AG04450 (cell line): ENCODE data around the gene DNMBP. TPM values are rescaled to one million over a fixed set of nuclear protein-coding genes. Genes with fewer than 3 reads are reported as not detected.
"Not testable (repeated sequence)": the region's sequence is repeated elsewhere in the genome, so short reads cannot be mapped to it uniquely, and the experiment has no call there.

ENCODE experiments used
- CTCF ChIA-PET: fragments of 300-600, 350-600 bp; formaldehyde crosslinking; extraction: SDS; loops from one replicate; lab custom pipeline; 2022; ENCODE audit warnings: antibody characterized with exemption, inconsistent platforms; lab: Charles Lee
- POLR2A ChIA-PET: fragments of 350-600 bp; formaldehyde crosslinking; extraction: SDS; loops from one replicate; lab custom pipeline; 2021; ENCODE audit warnings: antibody characterized with exemption, inconsistent platforms; lab: Yijun Ruan, JAX
- DNase-seq: peaks from one replicate; pipeline ENCODE4 v3.0.0-alpha.2; 2011; ENCODE audit warnings: low read depth, low spot score
- H3K27ac ChIP-seq: one replicate; pipeline ENCODE4 v1.5.1; 2012; ENCODE audit warnings: low read depth, low read length, control low read depth
- H3K27me3 ChIP-seq: one replicate; pipeline ENCODE4 v1.6.0; 2012; ENCODE audit warnings: low read length; ENCODE audit not compliant: control insufficient read depth, insufficient read depth
- H3K4me3 ChIP-seq: 2 replicates; pipeline ENCODE4 v1.5.1; 2011; ENCODE audit warnings: mild to moderate bottlenecking, low read depth, low read length, control low read depth
- H3K9me3 ChIP-seq: 2 replicates; pipeline ENCODE4 v1.5.1; 2012; ENCODE audit warnings: low read length; ENCODE audit not compliant: control insufficient read depth, insufficient read depth
- CTCF ChIP-seq: IDR thresholded peaks from 2 replicates; pipeline ENCODE4 v1.5.1; 2011; ENCODE audit warnings: low read depth, low read length, control low read depth, inconsistent platforms
- polyA plus RNA-seq: library from polyadenylated mRNA; depleted of rRNA; stranded (reverse); fragments of >200 nt; gene quantifications from 2 replicates; pipeline ENCODE4 v1.2.3, GENCODE V29; 2011

DNMBP gene
- polyA plus RNA-seq, 1 experiment, result 18.2 TPM

DNA sequence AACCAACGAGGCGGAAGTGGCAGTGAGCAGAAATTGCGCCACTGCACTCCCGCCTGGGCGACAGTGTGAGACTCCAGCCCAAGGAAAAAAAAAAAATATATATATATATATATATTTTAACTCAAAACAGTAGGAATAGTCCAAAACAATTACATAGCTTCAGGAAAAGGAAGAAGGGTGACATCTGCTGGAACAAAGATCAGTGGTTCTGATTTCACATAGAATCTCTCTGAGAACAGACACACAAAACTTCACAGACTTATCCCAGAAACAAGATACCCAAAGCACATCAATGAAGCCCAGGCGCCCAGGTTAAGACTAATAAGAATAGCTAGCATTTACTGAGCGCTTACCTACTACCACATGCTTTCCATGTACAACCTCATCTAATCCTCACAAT, 45.0 kb downstream of the DNMBP start:
- peak; percentile 29 for TF ChIP-seq CTCF
- CTCF ChIA-PET, result interaction anchor here (0.7 to 3.9 kb wide), 12 partner anchors 9 to 120 kb away, joined by 3 to 51 read pairs (median 6); partner anchors contain the start of gene DNMBP
- H3K27ac ChIP-seq, result no peak overlapping the region

GRCh38 chr10:99963467-99964165, 46.1 kb downstream of the DNMBP start:
- POLR2A ChIA-PET, result interaction anchor here (0.7 kb wide), 1 partner anchor 243 kb away, joined by 4 read pairs; no protein-coding TSS in a partner anchor
- not testable (repeated sequence) for H3K27me3 ChIP-seq, H3K4me3 ChIP-seq, DNase-seq, H3K27ac ChIP-seq, H3K9me3 ChIP-seq
- CTCF ChIA-PET, result interaction anchor here (0.7 kb wide), 1 partner anchor 344 kb away, joined by 4 read pairs; no protein-coding TSS in a partner anchor

More for the DNA sequence above, 45.0 kb downstream of the DNMBP start:
- POLR2A ChIA-PET, result interaction anchor here (0.6 to 0.7 kb wide), 2 partner anchors 45 to 119 kb away, joined by 3 to 4 read pairs; no protein-coding TSS in a partner anchor
- no peak for DNase-seq
- Histone ChIP-seq H3K4me3 (no peak overlapping the region), H3K27me3 (no peaks in the 10 kb centered on the region), H3K9me3 (no peaks in the 10 kb centered on the region)

DNA sequence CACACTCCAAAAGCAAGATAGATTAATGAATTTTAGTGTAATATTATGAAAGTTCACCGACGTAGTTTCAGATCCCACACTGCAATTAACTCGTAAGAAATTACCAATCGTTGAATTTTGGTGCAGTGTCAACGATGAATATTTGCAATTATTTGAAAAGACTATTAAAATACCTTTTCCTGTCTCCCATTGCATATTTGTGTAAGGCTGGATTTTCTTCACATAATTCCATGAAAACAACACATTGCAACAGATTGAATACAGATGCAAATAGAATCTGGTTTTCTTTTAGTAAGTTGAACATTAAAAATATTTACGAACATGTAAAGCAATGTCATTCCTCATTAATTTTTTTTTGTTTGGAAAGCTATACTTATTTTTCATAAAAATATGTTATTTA, 50.9 kb downstream of the DNMBP start:
- POLR2A ChIA-PET, result no interaction called here
- no peak overlapping the region for H3K27ac ChIP-seq
- CTCF ChIA-PET, result interaction anchor here (0.9 to 1.5 kb wide), 3 partner anchors 47 to 113 kb away, joined by 3 to 4 read pairs (median 4); no protein-coding TSS in a partner anchor
- H3K4me3 ChIP-seq, result no peak overlapping the region
- H3K27me3 ChIP-seq, result no peaks in the 10 kb centered on the region
- TF ChIP-seq CTCF, result no peak
- DNase-seq, result no peak
- no peaks in the 10 kb centered on the region for H3K9me3 ChIP-seq

DNA sequence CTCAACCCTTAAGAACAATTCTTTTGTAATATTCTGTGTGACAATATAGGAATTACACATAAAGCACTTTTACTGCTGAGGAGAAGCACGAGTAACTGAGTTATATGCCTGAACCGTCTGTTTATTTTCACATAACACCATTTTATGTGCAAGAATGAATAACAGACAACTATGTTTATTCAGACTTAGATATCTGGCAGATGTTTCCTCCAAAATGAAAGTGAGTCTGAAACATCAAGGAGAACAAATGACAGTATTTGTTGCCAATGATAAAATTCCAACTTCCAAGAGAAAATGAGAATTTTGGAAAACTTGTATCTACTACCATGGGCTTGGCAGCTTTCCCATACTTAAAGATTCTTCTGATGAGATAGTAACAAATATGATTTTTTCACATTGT, 51.4 kb downstream of the DNMBP start:
- Histone ChIP-seq H3K9me3 (no peaks in the 10 kb centered on the region), H3K4me3 (no peak overlapping the region), H3K27me3 (no peaks in the 10 kb centered on the region), H3K27ac (no peak overlapping the region)
- POLR2A ChIA-PET, result no interaction called here
- TF ChIP-seq CTCF, result no peak
- CTCF ChIA-PET, result interaction anchor here (0.9 kb wide), 1 partner anchor 47 kb away, joined by 3 read pairs; no protein-coding TSS in a partner anchor
- DNase-seq, result no peak

- POLR2A ChIA-PET, H3K27ac ChIP-seq, CTCF ChIA-PET: not testable (repeated sequence)
Observed at GRCh38 chr10:99953510-99953909, 56.2 kb downstream of the DNMBP start.

GRCh38 chr10:99952799-99953198, 56.9 kb downstream of the DNMBP start:
- H3K27ac ChIP-seq, result no peak overlapping the region
- H3K9me3 ChIP-seq, result peaks cover 8% of the 10 kb centered on the region
- H3K4me3 ChIP-seq, result no peak overlapping the region
- ChIA-PET POLR2A (no interaction called here), CTCF (interaction anchor here (0.9 kb wide), 1 partner anchor 12 kb away, joined by 3 read pairs; no protein-coding TSS in a partner anchor)
- no peak for TF ChIP-seq CTCF
- no peak for DNase-seq
- H3K27me3 ChIP-seq, result no peaks in the 10 kb centered on the region

More at GRCh38 chr10:99953510-99953909, 56.2 kb downstream of the DNMBP start:
- not testable (repeated sequence) for H3K9me3 ChIP-seq, H3K27me3 ChIP-seq, H3K4me3 ChIP-seq, DNase-seq

- not testable (repeated sequence) for H3K9me3 ChIP-seq, DNase-seq, H3K27me3 ChIP-seq, H3K27ac ChIP-seq, H3K4me3 ChIP-seq
- ChIA-PET POLR2A (interaction anchor here (1.2 kb wide), 1 partner anchor 38 kb away, joined by 4 read pairs; no protein-coding TSS in a partner anchor), CTCF (interaction anchor here (1.1 kb wide), 1 partner anchor 100 kb away, joined by 3 read pairs; no protein-coding TSS in a partner anchor)
Observed at GRCh38 chr10:99946051-99946450, 63.7 kb downstream of the DNMBP start.
